Measurements from ENCODE around the gene TEKTIP1. TPM values are rescaled to one million over a fixed set of nuclear protein-coding genes. Genes with fewer than 3 reads are reported as not detected.

TEKTIP1 gene
- polyA plus RNA-seq, 1 donor = 3.2 TPM

DNA sequence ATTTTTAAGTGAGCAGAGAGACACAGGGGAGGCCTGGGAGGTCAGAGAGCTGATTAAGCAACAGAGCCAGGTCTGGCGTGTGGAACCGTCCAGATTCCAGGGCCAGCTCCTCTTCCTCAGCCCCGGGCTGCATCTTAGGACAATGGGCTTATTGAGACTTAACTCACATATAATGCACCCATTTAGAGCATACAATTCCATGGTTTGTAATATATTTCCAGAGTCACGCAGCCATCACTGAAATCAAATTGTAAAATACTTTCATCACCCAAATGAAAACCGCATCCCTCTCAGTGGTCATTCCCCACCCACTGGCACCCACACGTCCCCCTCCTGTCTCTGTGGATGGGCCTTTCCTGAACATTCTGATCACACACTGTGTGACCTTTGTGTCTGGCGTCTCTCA is 31.6 kb downstream of the TEKTIP1 start:
- H3K4me3 ChIP-seq (ENCODE audit: low read length) = no peak overlapping the region
- H3K4me1 ChIP-seq (ENCODE audit: control insufficient read depth, insufficient read depth, low read length) = peaks cover 14% of the 10 kb centered on the region
- H3K9me3 ChIP-seq (ENCODE audit: control insufficient read depth, low read depth, low read length) = peaks cover 12% of the 10 kb centered on the region
- H3K36me3 ChIP-seq (ENCODE audit: control insufficient read depth, insufficient read depth, low read length) = peaks cover 8% of the 10 kb centered on the region
- DNase-seq = no peak
- H3K27ac ChIP-seq (ENCODE audit: low read length) = no peak overlapping the region
- H3K27me3 ChIP-seq (ENCODE audit: control insufficient read depth, insufficient read depth, low read length) = no peaks in the 10 kb centered on the region
- no CpG with 5 or more reads among the region's 7 CpGs for WGBS (ENCODE audit: insufficient coverage, low lambda C conversion rate)

DNA sequence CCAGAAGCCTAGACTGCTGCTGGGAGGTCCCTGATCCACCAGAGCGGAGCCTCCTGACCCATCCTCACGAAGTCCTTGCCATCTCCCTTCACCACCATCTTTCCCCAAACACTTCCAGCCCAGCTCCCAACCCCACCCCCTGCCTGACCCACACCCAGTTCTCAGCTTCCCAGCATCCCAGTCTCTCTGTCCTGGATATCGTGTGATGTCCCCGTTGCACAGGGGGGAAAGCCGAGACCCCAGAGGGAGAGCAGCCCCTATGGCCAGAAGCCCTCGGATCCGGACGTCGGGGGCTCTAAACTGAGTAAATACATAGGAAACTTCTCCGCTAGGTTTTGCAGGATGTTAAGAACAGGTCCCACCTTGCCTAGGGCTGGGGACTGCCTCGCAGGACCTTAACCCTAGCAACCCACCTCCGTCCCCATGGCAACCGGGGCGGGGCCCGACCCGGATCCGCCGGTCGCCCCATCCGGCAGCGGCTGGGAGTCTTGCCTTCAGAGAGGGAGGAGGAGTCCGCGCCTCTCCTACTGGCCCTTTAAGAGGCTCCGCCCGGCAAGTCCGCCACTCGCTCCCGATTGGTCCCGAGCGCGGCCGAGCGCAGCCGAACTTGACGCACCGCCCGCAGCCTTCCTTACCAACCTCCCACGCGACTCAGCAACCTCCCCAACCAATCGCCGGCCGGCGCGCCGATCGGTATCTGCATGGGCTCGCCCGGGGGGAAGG is 33.3 kb downstream of the TEKTIP1 start:
- Histone ChIP-seq H3K27ac (ENCODE audit: low read length) (no peak overlapping the region), H3K4me1 (ENCODE audit: control insufficient read depth, insufficient read depth, low read length) (peaks cover 21% of the 10 kb centered on the region), H3K9me3 (ENCODE audit: control insufficient read depth, low read depth, low read length) (peaks cover 15% of the 10 kb centered on the region), H3K36me3 (ENCODE audit: control insufficient read depth, insufficient read depth, low read length) (peaks cover 12% of the 10 kb centered on the region), H3K27me3 (ENCODE audit: control insufficient read depth, insufficient read depth, low read length) (no peaks in the 10 kb centered on the region), H3K4me3 (ENCODE audit: low read length) (peak overlapping the region; percentile 51)
- no CpG with 5 or more reads among the region's 48 CpGs for WGBS (ENCODE audit: insufficient coverage, low lambda C conversion rate)
- DNase-seq = peak; percentile 100

DNA sequence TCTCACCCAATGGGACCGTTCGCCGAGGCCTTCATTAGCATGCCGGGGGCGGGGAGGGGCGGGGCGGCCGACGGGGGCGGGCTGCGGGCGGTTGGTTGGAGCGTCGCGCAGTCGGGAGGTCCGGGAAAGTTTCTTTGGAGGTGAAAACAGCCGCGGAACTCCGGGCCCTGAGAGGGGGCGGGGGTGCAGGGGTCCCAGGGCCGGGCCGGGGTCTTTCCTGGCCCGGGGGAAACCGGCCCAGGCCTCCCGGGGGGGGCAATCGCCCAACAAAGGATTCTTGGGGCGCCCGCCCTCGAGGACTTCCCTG is 33.8 kb downstream of the TEKTIP1 start, which contains the start of gene HMG20B:
TSS of gene HMG20B (plus strand) at position 90 of the 307 bp plus-strand sequence. CDS start 366 bp downstream, outside the sequence.
- no peak for DNase-seq
- H3K9me3 ChIP-seq (ENCODE audit: control insufficient read depth, low read depth, low read length) = peaks cover 15% of the 10 kb centered on the region
- H3K27ac ChIP-seq (ENCODE audit: low read length) = peak within 1 kb of the TSS; percentile 54

DNA sequence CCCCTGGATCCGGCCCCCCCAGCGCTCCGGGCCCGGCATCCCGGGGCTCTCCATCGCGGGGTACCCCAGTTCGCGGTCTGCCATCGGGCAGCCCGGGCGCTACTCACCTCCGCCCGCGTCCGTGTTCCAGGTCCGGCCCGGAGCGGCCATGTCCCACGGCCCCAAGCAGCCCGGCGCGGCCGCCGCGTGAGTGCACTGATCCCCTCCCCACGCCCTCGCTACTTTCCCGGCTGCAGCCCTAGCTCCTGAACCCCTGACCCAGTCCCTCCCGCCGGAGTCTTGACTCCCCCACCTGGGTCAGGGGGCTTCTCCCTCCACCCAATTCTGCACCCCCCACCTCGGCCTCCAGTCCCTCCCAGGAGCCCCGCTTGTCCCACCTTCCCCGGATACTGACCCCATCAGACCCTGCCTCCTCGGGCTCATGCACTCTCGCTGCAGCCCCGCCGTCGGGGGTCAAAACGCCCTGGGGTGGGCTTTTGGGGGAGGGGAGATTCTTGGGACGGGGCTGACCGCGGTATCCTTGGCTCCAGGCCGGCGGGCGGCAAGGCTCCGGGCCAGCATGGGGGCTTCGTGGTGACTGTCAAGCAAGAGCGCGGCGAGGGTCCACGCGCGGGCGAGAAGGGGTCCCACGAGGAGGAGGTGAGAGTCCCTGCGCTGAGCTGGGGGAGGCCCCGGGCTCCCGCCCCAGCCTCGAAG is 34.3 kb downstream of the TEKTIP1 start:
- Histone ChIP-seq H3K27ac (ENCODE audit: low read length) (peak overlapping the region; percentile 54), H3K4me1 (ENCODE audit: control insufficient read depth, insufficient read depth, low read length) (peaks cover 21% of the 10 kb centered on the region), H3K27me3 (ENCODE audit: control insufficient read depth, insufficient read depth, low read length) (no peaks in the 10 kb centered on the region), H3K36me3 (ENCODE audit: control insufficient read depth, insufficient read depth, low read length) (peaks cover 12% of the 10 kb centered on the region), H3K4me3 (ENCODE audit: low read length) (peak overlapping the region; percentile 92), H3K9me3 (ENCODE audit: control insufficient read depth, low read depth, low read length) (peaks cover 15% of the 10 kb centered on the region)
- no peak for DNase-seq
- no CpG with 5 or more reads among the region's 60 CpGs for WGBS (ENCODE audit: insufficient coverage, low lambda C conversion rate)

More for the DNA sequence above, 33.8 kb downstream of the TEKTIP1 start, which contains the start of gene HMG20B:
- Histone ChIP-seq H3K27me3 (ENCODE audit: control insufficient read depth, insufficient read depth, low read length) (no peaks in the 10 kb centered on the region), H3K4me1 (ENCODE audit: control insufficient read depth, insufficient read depth, low read length) (peaks cover 21% of the 10 kb centered on the region), H3K4me3 (ENCODE audit: low read length) (peak within 1 kb of the TSS; percentile 92), H3K36me3 (ENCODE audit: control insufficient read depth, insufficient read depth, low read length) (peaks cover 12% of the 10 kb centered on the region)
- no CpG with 5 or more reads among the region's 30 CpGs for WGBS (ENCODE audit: insufficient coverage, low lambda C conversion rate)

DNA sequence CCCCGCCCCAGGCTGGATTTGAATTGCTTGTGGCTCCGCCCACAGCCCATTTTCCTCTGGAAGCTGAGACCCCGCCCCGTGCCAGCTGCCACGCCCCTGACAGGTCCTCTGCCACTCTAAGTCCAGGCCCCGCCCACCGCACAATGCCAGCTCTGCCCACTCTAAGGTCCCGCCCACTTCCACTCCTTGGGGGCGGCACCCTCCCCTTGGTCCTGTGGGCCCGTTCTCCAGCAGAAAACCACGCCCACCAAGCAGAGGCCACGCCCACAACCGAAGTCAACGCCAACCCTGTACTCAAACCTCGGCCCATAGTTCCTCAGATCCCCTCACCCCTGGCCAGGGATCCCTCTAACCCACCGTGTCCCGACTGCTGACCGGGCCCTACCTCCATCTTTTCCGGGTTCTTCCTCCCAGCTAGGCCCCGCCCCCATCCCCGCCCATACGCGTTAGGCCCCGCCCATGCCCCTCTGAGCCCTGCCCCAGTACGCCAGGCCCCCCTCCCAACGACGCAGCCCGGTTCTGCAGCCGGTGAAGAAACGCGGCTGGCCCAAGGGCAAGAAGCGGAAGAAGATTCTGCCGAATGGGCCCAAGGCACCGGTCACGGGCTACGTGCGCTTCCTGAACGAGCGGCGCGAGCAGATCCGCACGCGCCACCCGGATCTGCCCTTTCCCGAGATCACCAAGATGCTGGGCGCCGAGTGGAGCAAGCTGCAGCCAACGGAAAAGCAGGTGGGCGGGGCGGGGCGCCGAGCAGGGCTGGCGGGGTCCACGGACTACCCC is 35.1 kb downstream of the TEKTIP1 start:
- H3K4me1 ChIP-seq (ENCODE audit: control insufficient read depth, insufficient read depth, low read length) = peaks cover 21% of the 10 kb centered on the region
- no peaks in the 10 kb centered on the region for H3K27me3 ChIP-seq (ENCODE audit: control insufficient read depth, insufficient read depth, low read length)
- peaks cover 15% of the 10 kb centered on the region for H3K9me3 ChIP-seq (ENCODE audit: control insufficient read depth, low read depth, low read length)
- H3K27ac ChIP-seq (ENCODE audit: low read length) = no peak overlapping the region
- peaks cover 12% of the 10 kb centered on the region for H3K36me3 ChIP-seq (ENCODE audit: control insufficient read depth, insufficient read depth, low read length)
- peak; percentile 79 to 83 for DNase-seq
- peak overlapping the region; percentile 92 for H3K4me3 ChIP-seq (ENCODE audit: low read length)
- WGBS (ENCODE audit: insufficient coverage, low lambda C conversion rate) = no CpG with 5 or more reads among the region's 55 CpGs

DNA sequence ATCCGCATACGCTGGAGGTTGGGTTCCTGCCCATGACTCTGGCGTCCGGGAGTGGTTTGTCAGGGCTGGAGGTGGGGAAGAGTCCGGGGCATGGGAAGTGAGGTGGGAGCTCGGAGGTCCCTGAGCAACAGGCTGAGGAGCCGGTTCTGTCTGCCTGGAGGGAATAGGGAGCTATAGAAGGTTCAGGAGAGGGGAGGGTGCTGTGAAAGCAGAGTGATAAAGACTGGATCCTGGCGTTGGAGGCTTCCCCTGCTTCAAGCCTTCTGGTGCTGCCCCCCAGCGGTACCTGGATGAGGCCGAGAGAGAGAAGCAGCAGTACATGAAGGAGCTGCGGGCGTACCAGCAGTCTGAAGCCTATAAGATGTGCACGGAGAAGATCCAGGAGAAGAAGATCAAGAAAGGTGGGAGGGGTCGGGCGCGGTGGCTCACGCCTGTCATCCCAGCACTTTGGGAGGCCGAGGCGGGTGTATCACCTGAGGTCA is 36.3 kb downstream of the TEKTIP1 start:
- Histone ChIP-seq H3K27me3 (ENCODE audit: control insufficient read depth, insufficient read depth, low read length) (no peaks in the 10 kb centered on the region), H3K4me1 (ENCODE audit: control insufficient read depth, insufficient read depth, low read length) (peaks cover 21% of the 10 kb centered on the region), H3K36me3 (ENCODE audit: control insufficient read depth, insufficient read depth, low read length) (peaks cover 12% of the 10 kb centered on the region), H3K27ac (ENCODE audit: low read length) (no peak overlapping the region), H3K4me3 (ENCODE audit: low read length) (no peak overlapping the region), H3K9me3 (ENCODE audit: control insufficient read depth, low read depth, low read length) (peaks cover 15% of the 10 kb centered on the region)
- WGBS (ENCODE audit: insufficient coverage, low lambda C conversion rate) = no CpG with 5 or more reads among the region's 19 CpGs
- DNase-seq = no peak

DNA sequence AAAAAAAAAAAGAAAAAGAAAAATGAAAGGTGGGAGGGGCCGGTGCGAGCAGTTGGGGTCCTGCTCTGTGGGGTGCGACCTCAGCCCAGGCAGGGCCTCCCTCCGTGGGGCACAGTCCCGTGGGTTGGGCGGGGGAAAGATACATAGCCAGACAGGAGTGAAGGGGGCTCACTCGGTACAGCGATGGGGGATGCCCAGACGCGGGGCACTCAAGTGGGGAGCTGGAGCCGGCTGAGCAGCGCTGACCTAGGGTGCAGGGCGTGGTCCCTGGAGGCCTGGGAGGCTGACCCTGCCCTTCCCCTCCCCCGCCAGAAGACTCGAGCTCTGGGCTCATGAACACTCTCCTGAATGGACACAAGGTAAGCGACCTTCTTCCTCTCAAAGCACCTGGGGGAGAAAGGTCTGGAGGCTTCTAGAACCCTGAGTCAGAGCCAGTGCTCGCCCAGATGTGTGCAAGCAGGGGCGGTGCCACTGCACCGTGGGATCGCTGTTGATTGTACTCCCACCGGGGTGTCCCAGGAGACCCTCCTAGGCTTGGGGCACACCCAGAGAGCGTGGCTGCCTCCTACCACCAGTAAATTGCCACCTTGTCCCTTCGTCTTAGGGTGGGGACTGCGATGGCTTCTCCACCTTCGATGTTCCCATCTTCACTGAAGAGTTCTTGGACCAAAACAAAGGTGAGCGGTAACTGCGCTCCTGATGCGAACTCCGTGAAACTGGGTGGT is 37.1 kb downstream of the TEKTIP1 start:
- WGBS (ENCODE audit: insufficient coverage, low lambda C conversion rate) = no CpG with 5 or more reads among the region's 29 CpGs
- peaks cover 21% of the 10 kb centered on the region for H3K4me1 ChIP-seq (ENCODE audit: control insufficient read depth, insufficient read depth, low read length)
- peaks cover 15% of the 10 kb centered on the region for H3K9me3 ChIP-seq (ENCODE audit: control insufficient read depth, low read depth, low read length)
- DNase-seq = no peak
- no peaks in the 10 kb centered on the region for H3K27me3 ChIP-seq (ENCODE audit: control insufficient read depth, insufficient read depth, low read length)
- H3K4me3 ChIP-seq (ENCODE audit: low read length) = peak overlapping the region; percentile 35
- no peak overlapping the region for H3K27ac ChIP-seq (ENCODE audit: low read length)
- peaks cover 12% of the 10 kb centered on the region for H3K36me3 ChIP-seq (ENCODE audit: control insufficient read depth, insufficient read depth, low read length)

DNA sequence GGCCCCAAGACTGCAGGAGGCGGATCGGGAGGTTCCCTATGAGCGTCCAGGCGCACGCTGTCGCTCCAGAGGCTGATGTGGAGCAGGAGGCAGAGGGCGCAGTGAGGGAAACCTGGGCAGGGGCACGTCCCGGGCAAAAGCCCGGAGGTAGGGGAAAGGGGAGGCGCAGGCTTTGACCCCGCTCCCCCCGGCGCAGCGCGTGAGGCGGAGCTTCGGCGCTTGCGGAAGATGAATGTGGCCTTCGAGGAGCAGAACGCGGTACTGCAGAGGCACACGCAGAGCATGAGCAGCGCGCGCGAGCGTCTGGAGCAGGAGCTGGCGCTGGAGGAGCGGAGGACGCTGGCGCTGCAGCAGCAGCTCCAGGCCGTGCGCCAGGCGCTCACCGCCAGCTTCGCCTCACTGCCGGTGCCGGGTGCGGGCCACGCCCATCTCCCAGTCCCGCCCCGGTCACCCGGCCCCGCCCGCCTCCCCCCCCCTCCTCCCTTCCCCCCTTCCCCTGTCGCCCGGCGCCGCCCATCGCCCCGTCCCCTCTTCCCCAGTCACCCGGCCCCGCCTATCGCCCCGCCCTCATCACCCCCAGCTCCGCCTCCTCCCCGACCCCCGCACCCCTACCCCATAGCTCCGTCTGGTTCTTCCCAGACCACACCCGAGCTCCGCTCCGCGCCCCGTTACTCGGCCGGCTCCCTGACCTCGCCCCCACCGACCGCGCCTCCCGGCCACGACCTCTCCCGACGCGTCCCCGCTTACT is 37.9 kb downstream of the TEKTIP1 start:
- peaks cover 15% of the 10 kb centered on the region for H3K9me3 ChIP-seq (ENCODE audit: control insufficient read depth, low read depth, low read length)
- H3K4me1 ChIP-seq (ENCODE audit: control insufficient read depth, insufficient read depth, low read length) = peaks cover 20% of the 10 kb centered on the region
- no peaks in the 10 kb centered on the region for H3K27me3 ChIP-seq (ENCODE audit: control insufficient read depth, insufficient read depth, low read length)
- no CpG with 5 or more reads among the region's 78 CpGs for WGBS (ENCODE audit: insufficient coverage, low lambda C conversion rate)
- peak overlapping the region; percentile 35 for H3K4me3 ChIP-seq (ENCODE audit: low read length)
- H3K27ac ChIP-seq (ENCODE audit: low read length) = no peak overlapping the region
- H3K36me3 ChIP-seq (ENCODE audit: control insufficient read depth, insufficient read depth, low read length) = peaks cover 12% of the 10 kb centered on the region
- DNase-seq = peak; percentile 43 to 49

DNA sequence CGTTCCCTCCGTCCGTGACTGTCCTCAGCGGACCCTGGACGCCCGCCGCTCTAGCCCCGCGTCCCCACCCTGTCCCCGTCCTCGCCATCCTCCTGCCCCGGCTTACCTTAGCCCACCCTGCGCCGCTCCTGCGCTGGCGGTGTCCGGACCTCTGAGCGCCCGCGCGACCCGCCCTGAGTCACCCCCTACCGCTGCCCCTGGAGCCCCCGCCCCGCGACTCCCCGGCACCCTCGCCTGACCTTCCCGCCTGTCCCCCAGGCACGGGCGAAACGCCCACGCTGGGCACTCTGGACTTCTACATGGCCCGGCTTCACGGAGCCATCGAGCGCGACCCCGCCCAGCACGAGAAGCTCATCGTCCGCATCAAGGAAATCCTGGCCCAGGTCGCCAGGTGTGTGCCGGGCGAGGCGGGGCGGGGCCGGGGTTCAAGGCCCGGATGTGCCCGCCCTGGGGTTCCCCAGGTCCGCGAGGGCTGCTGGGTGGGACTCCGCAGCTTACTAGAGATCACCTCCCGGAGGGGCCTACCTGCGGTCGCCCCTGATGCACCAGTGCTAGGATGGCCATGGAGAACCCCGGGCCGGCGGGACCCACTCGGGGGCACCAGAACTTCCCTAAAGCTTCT is 38.9 kb downstream of the TEKTIP1 start:
- Histone ChIP-seq H3K4me1 (ENCODE audit: control insufficient read depth, insufficient read depth, low read length) (peaks cover 14% of the 10 kb centered on the region), H3K27ac (ENCODE audit: low read length) (no peak overlapping the region), H3K9me3 (ENCODE audit: control insufficient read depth, low read depth, low read length) (peaks cover 15% of the 10 kb centered on the region), H3K36me3 (ENCODE audit: control insufficient read depth, insufficient read depth, low read length) (peaks cover 12% of the 10 kb centered on the region), H3K27me3 (ENCODE audit: control insufficient read depth, insufficient read depth, low read length) (no peaks in the 10 kb centered on the region), H3K4me3 (ENCODE audit: low read length) (no peak overlapping the region)
- no peak for DNase-seq
- WGBS (ENCODE audit: insufficient coverage, low lambda C conversion rate) = no CpG with 5 or more reads among the region's 60 CpGs
